CD1c-positive myeloid dendritic cell (primary cell): ENCODE results near the gene KRT76.

Source experiments
- DNase-seq: peaks from one replicate; pipeline ENCODE4 v3.0.0-alpha.2; 2016; ENCODE audit errors: extremely low spot score

Gene KRT76

GRCh38 chr12:52776913-52777395, at the start of gene KRT76:
TSS of gene KRT76 (minus strand) at chr12:52777345. CDS start at chr12:52777291, 54 bp downstream.
- DNase-seq = no peak

GRCh38 chr12:52825961-52826360, 48.8 kb upstream of the KRT76 start:
- DNase-seq = no peak

GRCh38 chr12:52824741-52825410, 47.7 kb upstream of the KRT76 start:
- no peak for DNase-seq

- no peak for DNase-seq
These were observed 46.8 kb upstream of the KRT76 start for GRCh38 chr12:52823761-52824450.

GRCh38 chr12:52822771-52823510, 45.8 kb upstream of the KRT76 start:
- DNase-seq = no peak

- no peak for DNase-seq
These were observed 44.9 kb upstream of the KRT76 start for GRCh38 chr12:52821826-52822660.

- no peak for DNase-seq
These were observed 44.1 kb upstream of the KRT76 start for GRCh38 chr12:52821071-52821730.

- no peak for DNase-seq
These were observed 43.4 kb upstream of the KRT76 start for GRCh38 chr12:52820521-52820920.

- no peak for DNase-seq
These were observed 42.8 kb upstream of the KRT76 start for GRCh38 chr12:52819731-52820510.

GRCh38 chr12:52818887-52819420, 41.8 kb upstream of the KRT76 start:
- DNase-seq = no peak

GRCh38 chr12:52818388-52818787, 41.2 kb upstream of the KRT76 start:
- no peak for DNase-seq

- no peak for DNase-seq
These were observed 40.6 kb upstream of the KRT76 start for GRCh38 chr12:52817699-52818238.

GRCh38 chr12:52817003-52817698, 40.0 kb upstream of the KRT76 start:
- DNase-seq = no peak

GRCh38 chr12:52815676-52816588, 38.8 kb upstream of the KRT76 start:
- no peak for DNase-seq

GRCh38 chr12:52815161-52815560, 38.0 kb upstream of the KRT76 start:
- DNase-seq = no peak

- no peak for DNase-seq
These were observed 37.6 kb upstream of the KRT76 start for GRCh38 chr12:52814710-52815155.

GRCh38 chr12:52813885-52814709, 37.0 kb upstream of the KRT76 start, which contains the start of gene KRT4:
TSS of gene KRT4 (minus strand) at chr12:52814116. CDS start at chr12:52814058, 58 bp downstream.
- DNase-seq = no peak
